ENCODE data around the gene POU2F1. TPM values are rescaled to one million over a fixed set of nuclear protein-coding genes. Genes with fewer than 3 reads are reported as not detected.

POU2F1 gene
- polyA plus RNA-seq, 1 donor from 2014 or later: 10.9 TPM

DNA sequence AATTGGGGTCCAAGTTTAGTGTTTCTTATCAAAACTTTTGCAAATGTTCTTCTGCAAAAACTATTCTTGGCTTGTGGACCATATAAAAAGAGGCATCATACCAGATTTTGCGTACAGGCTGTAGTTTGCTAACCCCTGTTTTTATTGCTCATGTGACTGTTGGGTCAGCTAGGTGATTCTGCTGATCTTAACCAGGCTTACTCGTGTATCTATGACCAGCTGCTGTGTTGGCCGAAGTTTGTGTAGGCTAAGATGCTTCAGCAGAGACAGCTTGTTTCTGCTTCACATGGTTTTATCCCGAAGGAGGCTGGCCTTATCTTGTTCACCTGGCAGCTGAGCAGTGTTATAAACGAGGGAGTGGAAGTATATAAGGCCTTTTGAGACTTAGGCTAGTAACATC lies 38.2 kb downstream of the POU2F1 start:
- Histone ChIP-seq H3K9me2 (ENCODE audit: insufficient read depth, low read length) (no peaks in the 10 kb centered on the region), H3F3A (ENCODE audit: insufficient read depth, low read length, poor library complexity, severe bottlenecking) (no peaks in the 10 kb centered on the region), H3K79me2 (replicated peaks; ENCODE audit: insufficient read depth, low read length) (peaks cover 63% of the 10 kb centered on the region), H3K4me2 (ENCODE audit: low read length) (no peak overlapping the region), H3K4me3 (ENCODE audit: low read length) (no peak overlapping the region), H3K9ac (ENCODE audit: low read length) (no peak overlapping the region), H3K27ac (ENCODE audit: low read length) (no peak overlapping the region), H2AFZ (ENCODE audit: low read depth, low read length) (no peak overlapping the region), H3K36me3 (ENCODE audit: insufficient read depth, low read length) (no peaks in the 10 kb centered on the region), H3K27me3 (ENCODE audit: insufficient read depth, low read depth, low read length) (no peaks in the 10 kb centered on the region), H3K9me3 (ENCODE audit: low read length) (no peaks in the 10 kb centered on the region), H4K20me1 (ENCODE audit: insufficient read depth) (no peaks in the 10 kb centered on the region)
- TF ChIP-seq REST (IDR thresholded peaks at IDR 0.05; ENCODE audit: borderline replicate concordance) (no peak), EP300 (conservative IDR thresholded peaks at IDR 0.05; ENCODE audit: poor library complexity, severe bottlenecking) (no peak), EZH2 (IDR thresholded peaks at IDR 0.05; ENCODE audit: borderline replicate concordance, insufficient read depth, low read length, poor library complexity, severe bottlenecking) (no peak), POLR2AphosphoS5 (IDR thresholded peaks at IDR 0.05) (no peak), CTCF (IDR thresholded peaks at IDR 0.05; ENCODE audit: poor library complexity, severe bottlenecking) (no peak), TAF1 (IDR thresholded peaks at IDR 0.05; ENCODE audit: low read depth) (no peak), MXI1 (conservative IDR thresholded peaks at IDR 0.05; ENCODE audit: poor library complexity, severe bottlenecking) (no peak), SMC3 (conservative IDR thresholded peaks at IDR 0.05; ENCODE audit: poor library complexity) (no peak), RAD21 (conservative IDR thresholded peaks at IDR 0.05) (no peak)

GRCh38 chr1:167262836-167263235 lies 42.1 kb downstream of the POU2F1 start:
- Histone ChIP-seq H3K4me2 (ENCODE audit: low read length) (no peak overlapping the region), H3K9me3 (ENCODE audit: low read length) (no peaks in the 10 kb centered on the region), H3K9ac (ENCODE audit: low read length) (no peak overlapping the region), H3K9me2 (ENCODE audit: insufficient read depth, low read length) (no peaks in the 10 kb centered on the region), H3F3A (ENCODE audit: insufficient read depth, low read length, poor library complexity, severe bottlenecking) (no peaks in the 10 kb centered on the region), H3K36me3 (ENCODE audit: insufficient read depth, low read length) (no peaks in the 10 kb centered on the region), H3K27ac (ENCODE audit: low read length) (no peak overlapping the region), H2AFZ (ENCODE audit: low read depth, low read length) (no peak overlapping the region), H4K20me1 (ENCODE audit: insufficient read depth) (no peaks in the 10 kb centered on the region), H3K27me3 (ENCODE audit: insufficient read depth, low read depth, low read length) (no peaks in the 10 kb centered on the region), H3K79me2 (replicated peaks; ENCODE audit: insufficient read depth, low read length) (peaks cover 38% of the 10 kb centered on the region), H3K4me3 (ENCODE audit: low read length) (no peak overlapping the region)
- TF ChIP-seq RAD21 (conservative IDR thresholded peaks at IDR 0.05) (no peak), REST (IDR thresholded peaks at IDR 0.05; ENCODE audit: borderline replicate concordance) (no peak), POLR2AphosphoS5 (IDR thresholded peaks at IDR 0.05) (no peak), EP300 (conservative IDR thresholded peaks at IDR 0.05; ENCODE audit: poor library complexity, severe bottlenecking) (no peak), EZH2 (IDR thresholded peaks at IDR 0.05; ENCODE audit: borderline replicate concordance, insufficient read depth, low read length, poor library complexity, severe bottlenecking) (no peak), MXI1 (conservative IDR thresholded peaks at IDR 0.05; ENCODE audit: poor library complexity, severe bottlenecking) (no peak), TAF1 (IDR thresholded peaks at IDR 0.05; ENCODE audit: low read depth) (no peak), SMC3 (conservative IDR thresholded peaks at IDR 0.05; ENCODE audit: poor library complexity) (no peak), CTCF (IDR thresholded peaks at IDR 0.05; ENCODE audit: poor library complexity, severe bottlenecking) (no peak)
